K562 (cell line): ENCODE results near the gene SHH. TPM values are rescaled to one million over a fixed set of nuclear protein-coding genes. Genes with fewer than 3 reads are reported as not detected.

Experiments used
- polyA plus RNA-seq, 8 experiments: library from polyadenylated mRNA; depleted of rRNA in 4 of 8; stranded (reverse) in 5 of 8; unstranded in 3 of 8; fragments of >200 nt; fragmentation: Nextera tagmentation in 2 of 8; fragmentation: Illumina TruSeq in 1 of 8; extraction: Ambion mirVana in 2 of 8; extraction: Trizol in 1 of 8; gene quantifications; 2 replicates each; pipeline versions ENCODE4 v1.2.1 to v1.2.3, GENCODE V29; 2011 to 2014; ENCODE audit warnings: inconsistent platforms in 1 of 8, missing spikeins in 1 of 8
- total RNA-seq, 7 experiments: library from RNA; depleted of rRNA in 6 of 7; stranded (reverse); fragments of >200 nt in 6 of 7; fragmentation: Illumina TruSeq in 2 of 7; extraction: Trizol in 2 of 7; gene quantifications; 2 replicates each; pipeline versions ENCODE4 v1.2.1 to v1.2.3, GENCODE V29; 2011 to 2021; ENCODE audit warnings: low replicate concordance in 1 of 7
- TF ChIP-seq, protein P1 (sequence below): sonication (generic); formaldehyde crosslinking; IDR thresholded peaks from 2 replicates; pipeline ENCODE4 v1.8.1; 2023; ENCODE audit warnings: mild to moderate bottlenecking, missing genetic modification reagents
- TF ChIP-seq, protein P2 (sequence below), 2 experiments: fragments of 450-650 bp; IDR thresholded peaks; 2 replicates each; pipeline ENCODE4 v1.6.1; 2016; ENCODE audit warnings: mild to moderate bottlenecking in 2 of 2, borderline replicate concordance in 1 of 2, low read depth in 1 of 2, moderate library complexity in 1 of 2

SHH gene
- total and polyA plus RNA-seq, 9 of the 15 experiments (the other 6 are each of a cell fraction or from before 2014, with no cell fraction given): 0.09 TPM; not detected in 8

DNA sequence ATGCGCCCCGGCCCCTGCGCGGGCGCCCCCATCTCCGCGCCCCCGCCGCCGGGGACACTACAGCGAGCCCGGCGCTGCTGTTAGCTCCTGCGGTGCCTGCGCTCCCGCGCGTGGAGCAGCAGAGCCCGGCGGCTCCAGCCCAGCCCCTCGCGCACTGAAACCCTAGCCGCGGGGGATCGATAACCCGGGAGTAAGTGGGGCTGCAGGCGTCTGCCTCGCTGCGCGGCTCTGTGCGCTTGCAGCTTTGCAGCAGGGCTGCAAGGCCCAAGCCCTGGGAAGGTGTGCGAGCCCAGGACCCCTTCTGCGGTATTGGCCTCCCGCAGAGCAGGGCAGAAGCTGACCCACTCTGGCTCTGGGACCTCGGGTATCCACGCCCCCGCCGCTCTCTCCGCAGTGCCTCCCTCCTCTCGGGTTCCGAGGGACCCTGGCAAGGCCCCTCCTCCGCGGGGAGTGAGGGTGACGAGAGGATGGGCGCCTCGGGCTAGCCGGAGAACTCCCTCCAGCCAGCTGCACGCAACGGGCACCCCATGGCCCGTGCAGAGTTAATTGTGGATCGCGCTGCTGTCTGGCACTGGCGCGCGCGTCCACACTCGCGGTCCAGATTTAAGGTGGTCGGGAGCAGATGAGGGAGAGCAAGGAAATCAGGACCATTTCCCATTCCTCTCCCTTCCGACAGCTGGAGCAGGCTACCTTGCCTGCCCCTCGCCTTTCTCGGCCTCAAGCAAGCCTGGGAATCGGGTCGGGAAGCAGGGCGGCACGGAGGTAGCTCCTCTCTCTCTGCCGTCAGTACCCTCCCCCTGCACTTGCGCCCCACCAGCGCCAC, 2.1 kb downstream of the SHH start (continued):
- TF ChIP-seq, protein P1, sequence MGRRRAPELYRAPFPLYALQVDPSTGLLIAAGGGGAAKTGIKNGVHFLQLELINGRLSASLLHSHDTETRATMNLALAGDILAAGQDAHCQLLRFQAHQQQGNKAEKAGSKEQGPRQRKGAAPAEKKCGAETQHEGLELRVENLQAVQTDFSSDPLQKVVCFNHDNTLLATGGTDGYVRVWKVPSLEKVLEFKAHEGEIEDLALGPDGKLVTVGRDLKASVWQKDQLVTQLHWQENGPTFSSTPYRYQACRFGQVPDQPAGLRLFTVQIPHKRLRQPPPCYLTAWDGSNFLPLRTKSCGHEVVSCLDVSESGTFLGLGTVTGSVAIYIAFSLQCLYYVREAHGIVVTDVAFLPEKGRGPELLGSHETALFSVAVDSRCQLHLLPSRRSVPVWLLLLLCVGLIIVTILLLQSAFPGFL (CRISPR knock-in tag): no peak
- TF ChIP-seq, protein P2, sequence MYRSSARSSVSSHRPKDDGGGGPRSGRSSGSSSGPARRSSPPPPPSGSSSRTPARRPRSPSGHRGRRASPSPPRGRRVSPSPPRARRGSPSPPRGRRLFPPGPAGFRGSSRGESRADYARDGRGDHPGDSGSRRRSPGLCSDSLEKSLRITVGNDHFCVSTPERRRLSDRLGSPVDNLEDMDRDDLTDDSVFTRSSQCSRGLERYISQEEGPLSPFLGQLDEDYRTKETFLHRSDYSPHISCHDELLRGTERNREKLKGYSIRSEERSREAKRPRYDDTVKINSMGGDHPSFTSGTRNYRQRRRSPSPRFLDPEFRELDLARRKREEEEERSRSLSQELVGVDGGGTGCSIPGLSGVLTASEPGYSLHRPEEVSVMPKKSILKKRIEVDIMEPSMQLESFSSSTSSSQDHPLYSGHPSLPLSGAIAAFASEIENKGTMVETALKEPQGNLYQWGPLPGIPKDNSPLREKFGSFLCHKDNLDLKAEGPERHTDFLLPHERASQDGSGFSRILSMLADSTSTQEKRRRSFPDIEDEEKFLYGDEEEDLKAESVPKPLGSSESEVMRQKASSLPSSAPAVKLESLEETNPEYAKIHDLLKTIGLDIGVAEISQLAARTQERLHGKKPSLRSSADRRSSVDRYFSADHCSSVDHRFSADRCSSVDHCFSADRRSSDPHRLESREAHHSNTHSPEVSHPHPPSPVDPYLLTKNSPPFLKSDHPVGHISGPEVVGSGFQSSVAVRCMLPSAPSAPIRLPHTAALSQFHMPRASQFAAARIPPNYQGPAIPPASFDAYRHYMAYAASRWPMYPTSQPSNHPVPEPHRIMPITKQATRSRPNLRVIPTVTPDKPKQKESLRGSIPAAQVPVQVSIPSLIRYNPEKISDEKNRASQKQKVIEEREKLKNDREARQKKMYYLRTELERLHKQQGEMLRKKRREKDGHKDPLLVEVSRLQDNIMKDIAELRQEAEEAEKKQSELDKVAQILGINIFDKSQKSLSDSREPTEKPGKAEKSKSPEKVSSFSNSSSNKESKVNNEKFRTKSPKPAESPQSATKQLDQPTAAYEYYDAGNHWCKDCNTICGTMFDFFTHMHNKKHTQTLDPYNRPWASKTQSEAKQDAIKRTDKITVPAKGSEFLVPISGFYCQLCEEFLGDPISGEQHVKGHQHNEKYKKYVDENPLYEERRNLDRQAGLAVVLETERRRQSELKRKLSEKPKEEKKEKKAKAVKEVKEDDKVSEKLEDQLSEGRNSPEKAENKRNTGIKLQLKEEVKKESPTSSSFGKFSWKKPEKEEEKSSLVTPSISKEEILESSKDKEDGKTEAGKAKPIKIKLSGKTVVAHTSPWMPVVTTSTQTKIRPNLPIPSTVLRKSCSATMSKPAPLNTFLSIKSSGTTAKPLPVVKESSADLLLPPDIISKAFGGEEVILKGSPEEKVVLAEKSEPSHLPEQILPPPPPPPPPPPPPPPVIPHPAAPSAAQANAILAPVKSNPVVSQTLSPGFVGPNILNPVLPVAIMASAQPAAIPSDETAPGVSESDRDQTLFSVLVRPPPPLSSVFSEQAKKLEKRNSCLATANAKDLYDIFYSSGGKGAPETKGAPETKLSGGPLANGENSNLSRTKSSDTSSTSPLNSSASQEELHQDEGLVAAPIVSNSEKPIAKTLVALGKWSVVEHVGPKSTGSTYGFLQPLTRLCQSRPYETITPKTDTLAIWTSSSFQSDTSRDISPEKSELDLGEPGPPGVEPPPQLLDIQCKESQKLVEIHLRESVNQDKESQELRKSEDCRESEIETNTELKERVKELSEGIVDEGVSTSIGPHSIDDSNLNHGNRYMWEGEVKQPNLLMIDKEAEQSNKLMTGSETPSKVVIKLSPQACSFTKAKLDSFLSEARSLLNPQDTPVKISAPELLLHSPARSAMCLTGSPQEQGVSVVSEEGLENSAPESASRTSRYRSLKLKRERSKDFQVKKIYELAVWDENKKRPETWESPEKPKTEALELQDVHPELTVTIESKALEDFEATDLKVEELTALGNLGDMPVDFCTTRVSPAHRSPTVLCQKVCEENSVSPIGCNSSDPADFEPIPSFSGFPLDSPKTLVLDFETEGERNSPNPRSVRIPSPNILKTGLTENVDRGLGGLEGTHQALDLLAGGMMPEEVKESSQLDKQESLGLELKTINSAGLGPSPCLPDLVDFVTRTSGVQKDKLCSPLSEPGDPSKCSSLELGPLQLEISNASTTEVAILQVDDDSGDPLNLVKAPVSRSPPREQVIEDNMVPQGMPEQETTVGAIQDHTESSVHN (IDR thresholded peaks at IDR 0.05; ENCODE audit: borderline replicate concordance in 1 of 2, low read depth in 1 of 2): no peak
- TF ChIP-seq, all 486 proteins: peak for 0
